ENCODE data around the gene NCKAP5. TPM values are rescaled to one million over a fixed set of nuclear protein-coding genes. Genes with fewer than 3 reads are reported as not detected.

The NCKAP5 gene
- total and polyA plus RNA-seq, 9 of the 15 experiments (the other 6 are each of a cell fraction or from before 2014, with no cell fraction given), result not detected

DNA sequence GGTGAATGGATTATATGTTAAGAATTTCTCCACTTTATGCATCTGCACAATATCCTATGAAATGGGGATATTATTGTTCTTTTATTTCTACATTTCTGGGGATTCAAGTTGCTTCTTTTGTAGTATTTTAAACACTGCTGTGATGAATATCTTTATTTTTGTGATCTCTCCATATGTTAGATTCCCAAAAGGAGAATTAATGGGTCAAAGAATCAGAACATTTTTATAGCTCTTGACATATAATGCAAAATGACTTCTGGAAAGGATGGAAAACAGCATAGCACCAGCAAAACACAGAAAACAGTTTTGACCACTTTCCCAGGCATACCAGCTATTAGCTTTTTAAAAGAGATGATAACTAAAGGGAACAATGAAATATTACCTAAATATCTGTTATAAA, 135.5 kb downstream of the NCKAP5 start:
- no peak overlapping the region for H3K4me3 ChIP-seq
- H2AFZ ChIP-seq (ENCODE audit: low read depth, low read length), result no peak overlapping the region
- no peak overlapping the region for H3K4me2 ChIP-seq (ENCODE audit: insufficient read depth, low read length)
- BruUV-seq (replicated peaks), result no TSS peak
- no peaks in the 10 kb centered on the region for H3K4me1 ChIP-seq (replicated peaks in 1 of 2; ENCODE audit: control insufficient read depth in 2 of 2, insufficient read depth in 2 of 2, low read length in 2 of 2)
- H3K36me3 ChIP-seq (ENCODE audit: control insufficient read depth, insufficient read depth, low read length), result no peaks in the 10 kb centered on the region
- H3K79me2 ChIP-seq (ENCODE audit: control insufficient read depth, insufficient read depth, low read length), result no peaks in the 10 kb centered on the region
- H3K9me3 ChIP-seq (replicated peaks; ENCODE audit: control insufficient read depth, insufficient read depth, low read depth, low read length), result no peaks in the 10 kb centered on the region
- ATAC-seq (no peak), FAIRE-seq (no peak), DNase-seq (ENCODE audit: extremely low read depth in 1 of 4, low spot score in 3 of 4) (no peak)
- H3K9me1 ChIP-seq (ENCODE audit: control insufficient read depth, insufficient read depth, low read length), result no peaks in the 10 kb centered on the region
- H3K9ac ChIP-seq (ENCODE audit: insufficient read depth in 1 of 2, low read depth in 2 of 2, low read length in 2 of 2), result no peak overlapping the region
- ChIA-PET POLR2A (no interaction called here), CTCF (ENCODE audit: low intra/inter-chr PET ratio) (no interaction called here)
- TF ChIP-seq SMARCB1 (IDR thresholded peaks at IDR 0.05; ENCODE audit: insufficient read length, low read depth), result no peak
- no peak for TF ChIP-seq SPI1 (IDR thresholded peaks at IDR 0.05; ENCODE audit: borderline replicate concordance, low read depth, low read length)
- TF ChIP-seq, protein P1, sequence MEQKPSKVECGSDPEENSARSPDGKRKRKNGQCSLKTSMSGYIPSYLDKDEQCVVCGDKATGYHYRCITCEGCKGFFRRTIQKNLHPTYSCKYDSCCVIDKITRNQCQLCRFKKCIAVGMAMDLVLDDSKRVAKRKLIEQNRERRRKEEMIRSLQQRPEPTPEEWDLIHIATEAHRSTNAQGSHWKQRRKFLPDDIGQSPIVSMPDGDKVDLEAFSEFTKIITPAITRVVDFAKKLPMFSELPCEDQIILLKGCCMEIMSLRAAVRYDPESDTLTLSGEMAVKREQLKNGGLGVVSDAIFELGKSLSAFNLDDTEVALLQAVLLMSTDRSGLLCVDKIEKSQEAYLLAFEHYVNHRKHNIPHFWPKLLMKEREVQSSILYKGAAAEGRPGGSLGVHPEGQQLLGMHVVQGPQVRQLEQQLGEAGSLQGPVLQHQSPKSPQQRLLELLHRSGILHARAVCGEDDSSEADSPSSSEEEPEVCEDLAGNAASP (IDR thresholded peaks at IDR 0.05), result no peak
- no peak for TF ChIP-seq ZNF354B (CRISPR knock-in tag; IDR thresholded peaks at IDR 0.05)
- no peak for TF ChIP-seq RBM25 (IDR thresholded peaks at IDR 0.05; ENCODE audit: low read depth, low read length, severe bottlenecking)
- no peak for TF ChIP-seq ZC3H8 (IDR thresholded peaks at IDR 0.05)
- no peak for TF ChIP-seq NR1H2 (CRISPR knock-in tag; IDR thresholded peaks at IDR 0.05)
- TF ChIP-seq POLR2H (tag; IDR thresholded peaks at IDR 0.05; ENCODE audit: low read depth), result no peak
- TF ChIP-seq E2F5 (CRISPR knock-in tag; IDR thresholded peaks at IDR 0.05), result no peak
- in situ Hi-C loops (cut with MboI) (no loop called here), intact Hi-C loops (cut with micrococcal nuclease) (no loop called here)
- H4K20me1 ChIP-seq (replicated peaks; ENCODE audit: control insufficient read depth, insufficient read depth, low read length), result no peaks in the 10 kb centered on the region
- no peaks in the 10 kb centered on the region for H3K27me3 ChIP-seq (ENCODE audit: control insufficient read depth in 2 of 2, insufficient read depth in 2 of 2, low read length in 2 of 2)
- no peak overlapping the region for H3K27ac ChIP-seq (ENCODE audit: extremely low read depth, low read depth, low read length)

Measured in K562 (cell line).